Sigmoid colon (tissue), 4 donors: ENCODE data around the gene EIPR1.

ENCODE experiments used
- EP300 ChIP-seq, 4 donors: sonication (generic); formaldehyde crosslinking; IDR thresholded peaks; one replicate each; pipeline ENCODE4 v1.6.1; 2017; ENCODE audit warnings: antibody characterized with exemption in 4 of 4
- POLR2A ChIP-seq, 2 donors: fragments of 450-650 bp; IDR thresholded peaks; one replicate each; pipeline ENCODE4 v1.6.1; 2016; ENCODE audit warnings: antibody characterized with exemption in 2 of 2, mild to moderate bottlenecking in 2 of 2, moderate library complexity in 2 of 2
- POLR2AphosphoS5 ChIP-seq, 4 donors: sonication (generic); formaldehyde crosslinking; IDR thresholded peaks; one replicate each; pipeline ENCODE4 v1.6.1; 2017; ENCODE audit warnings: antibody characterized with exemption in 4 of 4
- TF ChIP-seq, protein P1 (sequence below), 4 experiments: fragments of 450-650 bp in 3 of 4; fragments of 200-600 bp in 1 of 4; IDR thresholded peaks; one replicate each; pipeline ENCODE4 v1.5.1; 2016 to 2019; ENCODE audit warnings: antibody characterized with exemption in 4 of 4, mild to moderate bottlenecking in 3 of 4, moderate library complexity in 2 of 4

DNA sequence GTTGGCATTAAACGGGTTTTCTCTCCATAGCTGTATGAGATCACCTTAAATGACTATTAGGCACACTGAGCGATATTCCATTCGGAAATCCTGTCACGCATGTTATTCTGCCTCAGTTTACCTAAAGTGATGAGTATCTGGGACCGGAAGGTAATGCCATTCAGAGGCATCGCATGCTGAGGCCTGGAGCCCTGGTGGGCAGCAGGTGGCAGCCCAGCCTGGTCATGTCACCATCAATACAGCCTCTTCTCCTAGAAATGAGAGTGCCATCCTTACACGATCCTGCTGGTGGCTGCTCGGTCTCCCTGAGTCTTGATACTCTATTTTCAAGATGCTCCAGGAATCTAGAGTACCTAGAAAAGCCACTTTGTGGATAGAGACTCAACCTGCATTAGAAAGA is 119.8 kb downstream of the EIPR1 start:
- TF ChIP-seq, protein P1, sequence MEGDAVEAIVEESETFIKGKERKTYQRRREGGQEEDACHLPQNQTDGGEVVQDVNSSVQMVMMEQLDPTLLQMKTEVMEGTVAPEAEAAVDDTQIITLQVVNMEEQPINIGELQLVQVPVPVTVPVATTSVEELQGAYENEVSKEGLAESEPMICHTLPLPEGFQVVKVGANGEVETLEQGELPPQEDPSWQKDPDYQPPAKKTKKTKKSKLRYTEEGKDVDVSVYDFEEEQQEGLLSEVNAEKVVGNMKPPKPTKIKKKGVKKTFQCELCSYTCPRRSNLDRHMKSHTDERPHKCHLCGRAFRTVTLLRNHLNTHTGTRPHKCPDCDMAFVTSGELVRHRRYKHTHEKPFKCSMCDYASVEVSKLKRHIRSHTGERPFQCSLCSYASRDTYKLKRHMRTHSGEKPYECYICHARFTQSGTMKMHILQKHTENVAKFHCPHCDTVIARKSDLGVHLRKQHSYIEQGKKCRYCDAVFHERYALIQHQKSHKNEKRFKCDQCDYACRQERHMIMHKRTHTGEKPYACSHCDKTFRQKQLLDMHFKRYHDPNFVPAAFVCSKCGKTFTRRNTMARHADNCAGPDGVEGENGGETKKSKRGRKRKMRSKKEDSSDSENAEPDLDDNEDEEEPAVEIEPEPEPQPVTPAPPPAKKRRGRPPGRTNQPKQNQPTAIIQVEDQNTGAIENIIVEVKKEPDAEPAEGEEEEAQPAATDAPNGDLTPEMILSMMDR (IDR thresholded peaks at IDR 0.05), result no peak
- TF ChIP-seq EP300 (IDR thresholded peaks at IDR 0.05) (no peak), POLR2AphosphoS5 (IDR thresholded peaks at IDR 0.05) (no peak), POLR2A (IDR thresholded peaks at IDR 0.05) (no peak)
